Fibroblast of villous mesenchyme (primary cell): ENCODE results near the gene C19orf81. TPM values are rescaled to one million over a fixed set of nuclear protein-coding genes. Genes with fewer than 3 reads are reported as not detected.

Experiments
- DNase-seq: peaks from one replicate; pipeline ENCODE4 v3.0.0-alpha.2; 2010; ENCODE audit warnings: low read depth
- H3K4me3 ChIP-seq: 2 replicates; pipeline ENCODE4 v1.5.1; 2011; ENCODE audit warnings: low read depth, mild to moderate bottlenecking, low read length
- CTCF ChIP-seq: IDR thresholded peaks from 2 replicates; pipeline ENCODE4 v1.5.1; 2012; ENCODE audit warnings: low read depth, mild to moderate bottlenecking, low read length; ENCODE audit not compliant: insufficient read depth
- total RNA-seq: library from RNA; depleted of rRNA; stranded (reverse); fragments of >200 nt; gene quantifications from 2 replicates; pipeline ENCODE4 v1.2.3, GENCODE V29; 2012

The C19orf81 gene
- total RNA-seq, 1 donor, result not detected

- TF ChIP-seq CTCF, result no peak
- H3K4me3 ChIP-seq, result no peak overlapping the region
- DNase-seq, result no peak
Observed at GRCh38 chr19:50676625-50677197, 27.5 kb downstream of the C19orf81 start.

GRCh38 chr19:50677636-50678035, 28.4 kb downstream of the C19orf81 start:
- TF ChIP-seq CTCF, result no peak
- no peak for DNase-seq
- H3K4me3 ChIP-seq, result no peak overlapping the region

- no peak for TF ChIP-seq CTCF
- no peak for DNase-seq
- H3K4me3 ChIP-seq, result no peak overlapping the region
Observed at GRCh38 chr19:50678323-50678722, 29.1 kb downstream of the C19orf81 start.

- DNase-seq, result peak; percentile 48
- H3K4me3 ChIP-seq, result no peak overlapping the region
- TF ChIP-seq CTCF, result no peak
Observed at GRCh38 chr19:50679177-50680125, 30.2 kb downstream of the C19orf81 start.

- TF ChIP-seq CTCF, result no peak
- no peak overlapping the region for H3K4me3 ChIP-seq
- DNase-seq, result no peak
Observed at GRCh38 chr19:50686310-50687032, 37.2 kb downstream of the C19orf81 start.

- DNase-seq, result no peak
- TF ChIP-seq CTCF, result no peak
- H3K4me3 ChIP-seq, result no peak overlapping the region
Observed at GRCh38 chr19:50688766-50689165, 39.5 kb downstream of the C19orf81 start.
